Measurements from ENCODE around the gene CASR.
A peak's percentile ranks its signal among the peaks of the same experiment; 100 is the strongest.
"Not testable (repeated sequence)": the region's sequence is repeated elsewhere in the genome, so short reads cannot be mapped to it uniquely, and the experiment has no call there.

CASR gene

GRCh38 chr3:122183521-122183892 lies at the start of gene CASR:
TSS of gene CASR (plus strand) at chr3:122183668. CDS start at chr3:122254190, 70,522 bp downstream.
- DNase-seq, result no peak

GRCh38 chr3:122146466-122146865 lies 37.0 kb upstream of the CASR start:
- peak; percentile 21 to 50 for DNase-seq

GRCh38 chr3:122148941-122149627 lies 34.4 kb upstream of the CASR start:
- no peak for DNase-seq

GRCh38 chr3:122151480-122151879 lies 32.0 kb upstream of the CASR start:
- no peak for DNase-seq

GRCh38 chr3:122164983-122165382 lies 18.5 kb upstream of the CASR start:
- not testable (repeated sequence) for DNase-seq

- DNase-seq, result peak in 1 of 2 donors; percentile 32
These were observed 15.8 kb upstream of the CASR start for GRCh38 chr3:122167630-122168029.

GRCh38 chr3:122168044-122168443 lies 15.4 kb upstream of the CASR start:
- DNase-seq, result no peak

- DNase-seq, result no peak
These were observed 13.6 kb upstream of the CASR start for GRCh38 chr3:122169911-122170310.

- peak in 1 of 2 donors; percentile 6 for DNase-seq
These were observed 12.1 kb upstream of the CASR start for GRCh38 chr3:122171361-122171760.

- no peak for DNase-seq
These were observed 4.8 kb upstream of the CASR start for GRCh38 chr3:122178711-122179110.

- no peak for DNase-seq
These were observed 574 bp downstream of the CASR start for GRCh38 chr3:122183893-122184590.

GRCh38 chr3:122184591-122184929 lies 1.1 kb downstream of the CASR start:
- DNase-seq, result no peak

- no peak for DNase-seq
These were observed 2.9 kb downstream of the CASR start for GRCh38 chr3:122186372-122186771.

- no peak for DNase-seq
These were observed 5.3 kb downstream of the CASR start for GRCh38 chr3:122188737-122189136.

- no peak for DNase-seq
These were observed 5.9 kb downstream of the CASR start for GRCh38 chr3:122189357-122189756.

- no peak for DNase-seq
These were observed 7.1 kb downstream of the CASR start for GRCh38 chr3:122190525-122190924.

- no peak for DNase-seq
These were observed 15.5 kb downstream of the CASR start for GRCh38 chr3:122198966-122199365.

- DNase-seq, result no peak
These were observed 16.1 kb downstream of the CASR start for GRCh38 chr3:122199552-122199951.

GRCh38 chr3:122200661-122201060 lies 17.2 kb downstream of the CASR start:
- DNase-seq, result no peak

GRCh38 chr3:122201476-122201875 lies 18.0 kb downstream of the CASR start:
- not testable (repeated sequence) for DNase-seq

GRCh38 chr3:122208579-122208978 lies 25.1 kb downstream of the CASR start:
- no peak for DNase-seq

- DNase-seq, result no peak
These were observed 30.2 kb downstream of the CASR start for GRCh38 chr3:122213650-122214049.

GRCh38 chr3:122214711-122215110 lies 31.2 kb downstream of the CASR start:
- DNase-seq, result no peak

- no peak for DNase-seq
These were observed 32.3 kb downstream of the CASR start for GRCh38 chr3:122215592-122216298.

All from inflammatory macrophage treated with lipopolysaccharide for 1 hour (primary cell).